Amniotic stem cell (primary cell): ENCODE data around the gene METTL6.
"Not testable (repeated sequence)": the region's sequence is repeated elsewhere in the genome, so short reads cannot be mapped to it uniquely, and the experiment has no call there.

Experiments used
- DNase-seq: peaks from one replicate; lab custom pipeline; 2025; lab: John Stamatoyannopoulos, UW

METTL6 gene

DNA sequence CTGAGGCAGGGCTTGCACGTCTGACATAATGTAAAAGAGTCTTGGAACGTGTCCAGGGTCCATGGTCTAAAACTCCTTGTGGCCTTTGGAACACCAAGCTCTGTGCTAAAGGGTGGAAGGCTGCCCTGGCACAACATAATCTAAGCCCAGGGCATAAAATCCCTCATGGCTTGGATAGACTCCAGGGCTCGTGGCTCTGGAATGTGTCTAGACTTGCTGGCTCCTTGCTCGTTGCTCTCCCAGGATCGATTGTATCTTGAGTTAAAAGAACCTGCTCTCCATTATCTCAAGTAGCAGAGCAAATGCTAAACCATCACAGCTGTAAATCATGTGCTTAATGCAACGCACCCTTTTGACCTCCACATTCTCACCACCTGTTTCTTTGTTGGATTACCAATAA lies 63.3 kb downstream of the METTL6 start:
- not testable (repeated sequence) for DNase-seq

DNA sequence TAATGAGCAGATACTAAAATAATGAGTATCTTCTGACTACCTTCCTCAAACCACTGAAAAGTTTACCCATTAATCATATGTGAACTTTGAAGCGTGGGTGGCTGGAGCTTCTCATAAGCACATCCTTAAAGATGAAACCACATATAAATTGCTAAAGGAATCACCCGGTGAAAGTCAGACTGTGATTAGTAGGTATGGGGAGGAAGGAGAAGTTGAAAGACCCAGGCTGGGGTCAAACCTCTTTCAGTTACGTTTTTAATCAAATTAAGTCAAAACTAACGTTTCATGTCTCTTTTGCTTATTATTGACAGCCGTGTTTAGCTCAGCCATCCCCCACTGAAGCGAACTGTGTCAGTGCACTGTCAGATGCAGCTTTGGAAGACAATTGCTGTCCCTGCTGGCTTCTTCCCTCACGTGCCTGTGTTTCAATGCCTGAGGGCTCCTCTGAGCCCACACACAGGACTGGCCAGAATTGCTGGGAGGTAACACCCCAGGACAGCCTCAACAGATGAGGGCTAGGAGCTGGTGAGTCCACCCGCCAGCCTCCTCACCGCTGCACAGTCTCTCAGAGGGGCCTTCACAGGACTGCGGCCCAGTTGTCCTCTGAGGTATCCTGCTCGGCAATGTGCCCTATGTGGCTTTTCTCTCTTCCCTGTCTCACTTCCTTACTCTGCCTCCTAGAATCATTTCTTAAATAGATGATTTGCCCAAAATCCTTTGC lies 65.7 kb downstream of the METTL6 start:
- DNase-seq, result no peak

- no peak for DNase-seq
These were observed 66.4 kb downstream of the METTL6 start for GRCh38 chr3:15360788-15361493.
